NCI-H510A (cell line): ENCODE measurements around the gene CLDN22.

Experiments
- DNase-seq: peaks from one replicate; lab custom pipeline; 2025; lab: John Stamatoyannopoulos, UW

Gene CLDN22

DNA sequence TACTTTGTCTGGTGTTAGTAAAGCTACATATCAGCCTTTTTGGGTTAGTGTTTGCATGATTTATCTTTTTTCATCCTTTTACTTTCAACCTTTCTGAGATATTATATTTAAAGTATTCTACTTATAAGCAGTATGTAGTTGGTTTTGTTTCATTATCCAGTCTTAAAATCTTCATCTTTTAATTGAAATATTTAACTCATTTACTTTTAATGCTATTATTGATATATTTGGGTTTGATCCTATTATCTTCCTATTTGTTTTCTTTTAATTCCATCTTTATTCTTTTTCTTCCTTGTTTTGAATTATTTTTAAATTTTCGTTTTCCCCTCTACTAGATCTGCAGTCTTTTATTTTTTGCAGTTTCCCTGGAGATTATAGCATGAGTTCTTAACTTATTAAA, 44.0 kb downstream of the CLDN22 start:
- DNase-seq, result no peak

GRCh38 chr4:183272384-183272783, 47.7 kb downstream of the CLDN22 start:
- no peak for DNase-seq

DNA sequence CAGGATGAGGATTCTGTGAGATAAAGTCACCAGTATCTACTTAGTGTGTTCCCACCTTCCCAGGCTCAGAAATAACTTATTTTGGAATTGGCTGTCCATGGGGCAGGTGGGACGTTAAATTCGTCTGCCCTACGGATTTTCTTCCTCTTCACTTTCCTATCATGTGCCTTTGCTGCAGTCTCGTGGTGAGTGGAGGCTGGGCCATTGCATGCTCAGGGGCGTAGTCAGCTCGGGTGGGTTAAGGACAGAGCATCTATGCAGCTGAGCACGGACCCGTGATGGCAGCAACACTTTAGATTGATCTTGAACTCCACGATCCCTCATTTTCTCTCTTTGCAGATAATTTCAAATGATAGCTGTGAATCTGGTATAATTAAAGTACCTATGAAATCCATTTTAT, 51.5 kb downstream of the CLDN22 start:
- no peak for DNase-seq
